Muscle layer of colon (tissue), 2 donors: ENCODE data around the gene AHNAK.
"Not testable (repeated sequence)": the region's sequence is repeated elsewhere in the genome, so short reads cannot be mapped to it uniquely, and the experiment has no call there.

ENCODE experiments used
- H3K27ac ChIP-seq: one replicate; pipeline ENCODE4 v1.7.0; 2013; ENCODE audit warnings: low read depth, mild to moderate bottlenecking, low read length, moderate library complexity
- H3K27me3 ChIP-seq, 2 donors: one replicate each; pipeline ENCODE4 v1.7.0; 2013; ENCODE audit warnings: low read length in 2 of 2, mild to moderate bottlenecking in 2 of 2; ENCODE audit not compliant: insufficient read depth in 2 of 2, control insufficient read depth in 1 of 2
- H3K36me3 ChIP-seq: one replicate; pipeline ENCODE4 v1.7.0; 2013; ENCODE audit warnings: mild to moderate bottlenecking, low read length; ENCODE audit not compliant: insufficient read depth
- H3K4me1 ChIP-seq: one replicate; pipeline ENCODE4 v1.7.0; 2013; ENCODE audit warnings: mild to moderate bottlenecking, low read length; ENCODE audit not compliant: insufficient read depth
- H3K4me3 ChIP-seq, 2 donors: one replicate each; pipeline ENCODE4 v1.7.0; 2013; ENCODE audit warnings: low read length in 2 of 2, low read depth in 1 of 2, mild to moderate bottlenecking in 1 of 2, moderate library complexity in 1 of 2
- H3K9ac ChIP-seq: one replicate; pipeline ENCODE4 v1.7.0; 2013; ENCODE audit warnings: low read length
- H3K9me3 ChIP-seq: one replicate; pipeline ENCODE4 v1.7.0; 2013; ENCODE audit warnings: mild to moderate bottlenecking, low read length
- donor health status: abdominal sarcoma.
- donor health status: Adenocarcinoma of cecum.

Gene AHNAK

GRCh38 chr11:62461740-62462507, 84.7 kb downstream of the AHNAK start:
- Histone ChIP-seq H3K36me3 (no peaks in the 10 kb centered on the region), H3K27me3 (no peaks in the 10 kb centered on the region), H3K9ac (no peak overlapping the region), H3K27ac (no peak overlapping the region), H3K4me3 (no peak overlapping the region), H3K4me1 (peaks cover 40% of the 10 kb centered on the region), H3K9me3 (no peaks in the 10 kb centered on the region)

GRCh38 chr11:62459080-62459479, 87.5 kb downstream of the AHNAK start:
- Histone ChIP-seq H3K36me3 (no peaks in the 10 kb centered on the region), H3K27me3 (no peaks in the 10 kb centered on the region), H3K4me1 (peaks cover 40% of the 10 kb centered on the region), H3K9me3 (no peaks in the 10 kb centered on the region), H3K4me3 (no peak overlapping the region), H3K9ac (no peak overlapping the region), H3K27ac (peak overlapping the region; percentile 57)

GRCh38 chr11:62458212-62459002, 88.2 kb downstream of the AHNAK start:
- Histone ChIP-seq H3K27ac (peak overlapping the region; percentile 57), H3K9ac (no peak overlapping the region)

GRCh38 chr11:62457478-62457877, 89.1 kb downstream of the AHNAK start:
- H3K9me3 ChIP-seq = no peaks in the 10 kb centered on the region
- H3K27me3 ChIP-seq = no peaks in the 10 kb centered on the region
- no peak overlapping the region for H3K4me3 ChIP-seq
- peak overlapping the region; percentile 44 for H3K27ac ChIP-seq
- H3K9ac ChIP-seq = no peak overlapping the region
- peaks cover 31% of the 10 kb centered on the region for H3K4me1 ChIP-seq
- no peaks in the 10 kb centered on the region for H3K36me3 ChIP-seq

More at GRCh38 chr11:62458212-62459002, 88.2 kb downstream of the AHNAK start:
- no peaks in the 10 kb centered on the region for H3K27me3 ChIP-seq
- peak overlapping the region in 1 of 2 donors; percentile 11 for H3K4me3 ChIP-seq
- H3K4me1 ChIP-seq = peaks cover 40% of the 10 kb centered on the region
- no peaks in the 10 kb centered on the region for H3K36me3 ChIP-seq
- no peaks in the 10 kb centered on the region for H3K9me3 ChIP-seq

GRCh38 chr11:62456630-62457029, 90.0 kb downstream of the AHNAK start:
- no peaks in the 10 kb centered on the region for H3K27me3 ChIP-seq
- H3K36me3 ChIP-seq = no peaks in the 10 kb centered on the region
- no peak overlapping the region for H3K27ac ChIP-seq

GRCh38 chr11:62452839-62453468, 93.7 kb downstream of the AHNAK start:
- H3K36me3 ChIP-seq = no peaks in the 10 kb centered on the region
- H3K9me3 ChIP-seq = no peaks in the 10 kb centered on the region
- no peaks in the 10 kb centered on the region for H3K27me3 ChIP-seq
- H3K4me1 ChIP-seq = peaks cover 15% of the 10 kb centered on the region
- H3K27ac ChIP-seq = no peak overlapping the region
- H3K9ac ChIP-seq = no peak overlapping the region
- no peak overlapping the region for H3K4me3 ChIP-seq

More at GRCh38 chr11:62456630-62457029, 90.0 kb downstream of the AHNAK start:
- peaks cover 22% of the 10 kb centered on the region for H3K4me1 ChIP-seq
- H3K9me3 ChIP-seq = no peaks in the 10 kb centered on the region
- no peak overlapping the region for H3K9ac ChIP-seq
- no peak overlapping the region for H3K4me3 ChIP-seq

- Histone ChIP-seq H3K9me3 (no peaks in the 10 kb centered on the region), H3K4me3 (no peak overlapping the region), H3K9ac (no peak overlapping the region), H3K4me1 (peaks cover 9% of the 10 kb centered on the region), H3K36me3 (no peaks in the 10 kb centered on the region), H3K27ac (no peak overlapping the region), H3K27me3 (no peaks in the 10 kb centered on the region)
Measured at GRCh38 chr11:62452261-62452660, 94.3 kb downstream of the AHNAK start.

- Histone ChIP-seq H3K9ac (no peak overlapping the region), H3K36me3 (no peaks in the 10 kb centered on the region), H3K4me1 (peaks cover 13% of the 10 kb centered on the region), H3K9me3 (no peaks in the 10 kb centered on the region), H3K27ac (no peak overlapping the region), H3K4me3 (no peak overlapping the region), H3K27me3 (no peaks in the 10 kb centered on the region)
Measured at GRCh38 chr11:62451241-62451621, 95.4 kb downstream of the AHNAK start.

GRCh38 chr11:62450543-62451240, 95.9 kb downstream of the AHNAK start:
- H3K9ac ChIP-seq = no peak overlapping the region

GRCh38 chr11:62449912-62450311, 96.7 kb downstream of the AHNAK start:
- H3K36me3 ChIP-seq, H3K9me3 ChIP-seq, H3K27me3 ChIP-seq, H3K9ac ChIP-seq, H3K27ac ChIP-seq, H3K4me3 ChIP-seq: not testable (repeated sequence)
- peaks cover 26% of the 10 kb centered on the region for H3K4me1 ChIP-seq

More at GRCh38 chr11:62450543-62451240, 95.9 kb downstream of the AHNAK start:
- H3K4me1 ChIP-seq = peaks cover 18% of the 10 kb centered on the region
- H3K4me3 ChIP-seq = no peak overlapping the region
- no peak overlapping the region for H3K27ac ChIP-seq
- H3K9me3 ChIP-seq = no peaks in the 10 kb centered on the region
- no peaks in the 10 kb centered on the region for H3K36me3 ChIP-seq
- no peaks in the 10 kb centered on the region for H3K27me3 ChIP-seq

GRCh38 chr11:62449451-62449851, 97.2 kb downstream of the AHNAK start:
- no peak overlapping the region for H3K9ac ChIP-seq
- no peaks in the 10 kb centered on the region for H3K9me3 ChIP-seq
- peaks cover 30% of the 10 kb centered on the region for H3K4me1 ChIP-seq
- H3K27ac ChIP-seq = no peak overlapping the region
- no peak overlapping the region for H3K4me3 ChIP-seq
- no peaks in the 10 kb centered on the region for H3K27me3 ChIP-seq
- no peaks in the 10 kb centered on the region for H3K36me3 ChIP-seq
